KMS-11 (cell line): Measurements from ENCODE around the gene NUSAP1.

ENCODE experiments used
- H2AFZ ChIP-seq: fragments of 200-600 bp; sonication (generic); 2 replicates; pipeline ENCODE4 v1.6.1; 2016; ENCODE audit warnings: antibody characterized with exemption, mixed run types, low read depth
- H3K27ac ChIP-seq: fragments of 200-600 bp; sonication (generic); 2 replicates; pipeline ENCODE4 v1.6.1; 2016; ENCODE audit warnings: mild to moderate bottlenecking, mixed run types
- H3K27me3 ChIP-seq: fragments of 200-600 bp; sonication (generic); 2 replicates; pipeline ENCODE4 v1.6.1; 2017; ENCODE audit warnings: mild to moderate bottlenecking, low read depth, mixed run types, moderate library complexity; ENCODE audit not compliant: insufficient read depth
- H3K36me3 ChIP-seq: fragments of 200-600 bp; sonication (generic); 2 replicates; pipeline ENCODE4 v1.6.1; 2017; ENCODE audit warnings: mild to moderate bottlenecking, mixed run types; ENCODE audit not compliant: insufficient read depth
- H3K4me1 ChIP-seq: fragments of 200-600 bp; sonication (generic); 2 replicates; pipeline ENCODE4 v1.6.1; 2016; ENCODE audit warnings: mild to moderate bottlenecking, low read depth, mixed run types; ENCODE audit not compliant: poor library complexity, severe bottlenecking
- H3K4me2 ChIP-seq: fragments of 200-600 bp; sonication (generic); 2 replicates; pipeline ENCODE4 v1.7.0; 2016; ENCODE audit warnings: mild to moderate bottlenecking, mixed run types
- H3K4me3 ChIP-seq: fragments of 200-600 bp; sonication (generic); IDR thresholded peaks from 2 replicates; pipeline ENCODE4 v1.6.1; 2017; ENCODE audit warnings: low read depth, low read length, mixed read lengths; ENCODE audit not compliant: insufficient read depth
- H3K79me2 ChIP-seq: fragments of 200-600 bp; sonication (generic); 2 replicates; pipeline ENCODE4 v1.6.1; 2016; ENCODE audit warnings: low read depth, mixed run types; ENCODE audit not compliant: insufficient read depth
- H3K9ac ChIP-seq: fragments of 200-600 bp; sonication (generic); 2 replicates; pipeline ENCODE4 v1.6.1; 2016; ENCODE audit warnings: mild to moderate bottlenecking, mixed run types
- H4K20me1 ChIP-seq: fragments of 200-600 bp; sonication (generic); 2 replicates; pipeline ENCODE4 v1.6.1; 2016; ENCODE audit warnings: mild to moderate bottlenecking, mixed run types; ENCODE audit not compliant: insufficient read depth
- TF ChIP-seq, protein P1 (sequence below): fragments of 200-600 bp; sonication (generic); conservative IDR thresholded peaks from 2 replicates; pipeline ENCODE4 v1.6.1; 2017; ENCODE audit warnings: low read depth, mild to moderate bottlenecking, antibody characterized with exemption, low read length, moderate library complexity, mixed read lengths

Gene NUSAP1

DNA sequence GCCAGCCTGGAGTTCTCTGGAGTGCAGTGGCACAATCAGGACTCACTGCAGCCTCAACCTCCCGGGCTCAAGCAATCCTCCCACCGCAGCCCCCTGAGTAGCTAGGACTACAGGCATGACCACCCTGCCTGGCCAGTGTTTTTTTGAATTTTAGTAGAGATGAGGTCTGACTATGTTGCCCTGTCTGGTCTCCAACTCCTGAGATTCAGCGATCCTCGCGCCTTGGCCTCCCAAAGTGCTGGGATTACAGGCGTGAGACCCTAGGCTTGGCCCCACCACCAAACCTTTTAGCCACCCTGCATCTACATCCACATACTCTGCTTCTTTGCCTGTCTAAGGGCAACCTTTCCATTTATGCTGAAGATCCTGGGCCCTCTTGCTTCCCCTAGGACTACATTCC is 4.4 kb downstream of the NUSAP1 start:
- no peaks in the 10 kb centered on the region; the same call in 1 of the 2 replicates for H3K36me3 ChIP-seq
- peaks cover 14% of the 10 kb centered on the region for H3K4me1 ChIP-seq
- TF ChIP-seq, protein P1, sequence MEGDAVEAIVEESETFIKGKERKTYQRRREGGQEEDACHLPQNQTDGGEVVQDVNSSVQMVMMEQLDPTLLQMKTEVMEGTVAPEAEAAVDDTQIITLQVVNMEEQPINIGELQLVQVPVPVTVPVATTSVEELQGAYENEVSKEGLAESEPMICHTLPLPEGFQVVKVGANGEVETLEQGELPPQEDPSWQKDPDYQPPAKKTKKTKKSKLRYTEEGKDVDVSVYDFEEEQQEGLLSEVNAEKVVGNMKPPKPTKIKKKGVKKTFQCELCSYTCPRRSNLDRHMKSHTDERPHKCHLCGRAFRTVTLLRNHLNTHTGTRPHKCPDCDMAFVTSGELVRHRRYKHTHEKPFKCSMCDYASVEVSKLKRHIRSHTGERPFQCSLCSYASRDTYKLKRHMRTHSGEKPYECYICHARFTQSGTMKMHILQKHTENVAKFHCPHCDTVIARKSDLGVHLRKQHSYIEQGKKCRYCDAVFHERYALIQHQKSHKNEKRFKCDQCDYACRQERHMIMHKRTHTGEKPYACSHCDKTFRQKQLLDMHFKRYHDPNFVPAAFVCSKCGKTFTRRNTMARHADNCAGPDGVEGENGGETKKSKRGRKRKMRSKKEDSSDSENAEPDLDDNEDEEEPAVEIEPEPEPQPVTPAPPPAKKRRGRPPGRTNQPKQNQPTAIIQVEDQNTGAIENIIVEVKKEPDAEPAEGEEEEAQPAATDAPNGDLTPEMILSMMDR = no peak
- H3K4me3 ChIP-seq = no peak overlapping the region
- H2AFZ ChIP-seq = no peak overlapping the region
- no peaks in the 10 kb centered on the region for H4K20me1 ChIP-seq
- H3K9ac ChIP-seq = no peak overlapping the region
- no peak overlapping the region for H3K4me2 ChIP-seq
- H3K27me3 ChIP-seq = no peaks in the 10 kb centered on the region
- H3K27ac ChIP-seq = no peak overlapping the region
- peaks cover 85% of the 10 kb centered on the region for H3K79me2 ChIP-seq

GRCh38 chr15:41337631-41338522 is 5.2 kb downstream of the NUSAP1 start:
- TF ChIP-seq, protein P1 = no peak
- H4K20me1 ChIP-seq = no peaks in the 10 kb centered on the region
- no peak overlapping the region for H3K4me3 ChIP-seq
- peaks cover 92% of the 10 kb centered on the region for H3K79me2 ChIP-seq
- H3K4me2 ChIP-seq = no peak overlapping the region
- H2AFZ ChIP-seq = no peak overlapping the region
- no peak overlapping the region for H3K9ac ChIP-seq
- H3K36me3 ChIP-seq = peaks cover 8% of the 10 kb centered on the region; the same call in 1 of the 2 replicates
- no peaks in the 10 kb centered on the region for H3K27me3 ChIP-seq
- H3K27ac ChIP-seq = no peak overlapping the region
- H3K4me1 ChIP-seq = peaks cover 14% of the 10 kb centered on the region

- Histone ChIP-seq H3K4me2 (no peak overlapping the region), H2AFZ (no peak overlapping the region), H3K27ac (no peak overlapping the region), H3K27me3 (no peaks in the 10 kb centered on the region), H3K79me2 (peaks cover 92% of the 10 kb centered on the region), H3K4me1 (no peaks in the 10 kb centered on the region), H4K20me1 (no peaks in the 10 kb centered on the region), H3K4me3 (no peak overlapping the region), H3K9ac (no peak overlapping the region), H3K36me3 (peaks cover 11% of the 10 kb centered on the region; the same call in 1 of the 2 replicates)
- TF ChIP-seq, protein P1 = no peak
Measured at GRCh38 chr15:41340189-41340695, 7.6 kb downstream of the NUSAP1 start.

DNA sequence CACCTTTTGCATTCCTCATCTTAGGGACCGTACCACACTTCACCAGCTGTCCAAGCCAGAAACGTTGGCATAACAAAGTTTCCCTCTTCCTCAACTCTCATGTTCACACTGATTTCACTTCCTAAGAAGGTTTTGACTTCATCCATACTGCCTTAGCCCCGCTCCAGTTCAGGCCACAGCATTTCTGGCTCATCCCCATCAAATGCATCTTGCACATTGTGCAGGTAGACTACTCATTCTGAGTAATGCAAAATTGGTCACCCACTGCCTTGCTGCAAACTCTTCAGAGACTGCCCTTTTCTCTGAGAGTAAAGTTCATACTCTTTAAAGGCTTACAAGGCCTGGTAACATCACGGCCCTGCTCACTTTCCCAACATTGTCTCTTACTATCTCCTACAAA is 8.8 kb downstream of the NUSAP1 start:
- no peak overlapping the region for H3K9ac ChIP-seq
- no peaks in the 10 kb centered on the region for H4K20me1 ChIP-seq
- H3K27me3 ChIP-seq = no peaks in the 10 kb centered on the region
- H3K4me3 ChIP-seq = no peak overlapping the region
- H3K36me3 ChIP-seq = peaks cover 11% of the 10 kb centered on the region; the same call in 1 of the 2 replicates
- no peaks in the 10 kb centered on the region for H3K4me1 ChIP-seq
- H3K4me2 ChIP-seq = no peak overlapping the region
- H3K79me2 ChIP-seq = peaks cover 89% of the 10 kb centered on the region
- H3K27ac ChIP-seq = no peak overlapping the region
- TF ChIP-seq, protein P1 = no peak
- H2AFZ ChIP-seq = no peak overlapping the region
